ENCODE measurements around the gene SLC9A5. TPM values are rescaled to one million over a fixed set of nuclear protein-coding genes. Genes with fewer than 3 reads are reported as not detected.

The SLC9A5 gene
- total RNA-seq, 1 experiment from 2014 or later, result 5.6 TPM

DNA sequence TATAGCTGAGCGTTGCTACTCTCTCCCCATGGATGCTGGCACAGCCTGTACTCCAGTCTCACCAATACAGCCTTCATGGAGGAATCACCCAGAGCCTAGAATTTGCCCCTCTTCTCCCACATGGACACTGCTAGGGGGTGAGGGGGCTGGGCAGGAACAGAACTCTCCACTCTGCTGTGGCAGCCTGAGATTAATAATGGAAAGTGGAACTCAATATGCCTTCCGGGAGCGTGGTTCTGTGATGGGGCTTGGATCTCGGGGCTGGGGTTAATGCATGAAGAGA lies 1.2 kb downstream of the SLC9A5 start:
- ATAC-seq (no peak), DNase-seq (ENCODE audit: low read depth, low spot score) (no peak)
- no peaks in the 10 kb centered on the region; a peak in 1 of 4 replicates for H3K36me3 ChIP-seq (ENCODE audit: control insufficient read depth in 1 of 2, insufficient read depth in 2 of 2, low read length in 2 of 2)
- RAD21 ChIA-PET (ENCODE audit: low non-redundant PET in 1 of 2, low total read pairs in 2 of 2, uncharacterized antibody in 2 of 2, unreplicated experiment in 2 of 2), result no interaction called here
- CTCF ChIA-PET, result interaction anchor here (4.4 kb wide), 1 partner anchor 10 kb away, joined by 17 read pairs; no protein-coding TSS in a partner anchor
- H3K27ac ChIP-seq (ENCODE audit: low read depth, low read length), result no peak overlapping the region
- peaks cover 15 to 39% of the 10 kb centered on the region in 2 experiments for H3K4me1 ChIP-seq (ENCODE audit: control insufficient read depth in 1 of 2, insufficient read depth in 2 of 2, low read length in 2 of 2)
- H3K27me3 ChIP-seq (ENCODE audit: insufficient read depth, low read length), result no peaks in the 10 kb centered on the region
- no peaks in the 10 kb centered on the region for H4K20me1 ChIP-seq (ENCODE audit: insufficient read depth)
- H3K9me2 ChIP-seq (ENCODE audit: insufficient read depth), result no peaks in the 10 kb centered on the region
- H3K9ac ChIP-seq (ENCODE audit: low read length), result no peak overlapping the region
- no TSS peak for BruUV-seq (replicated peaks)
- H3K4me2 ChIP-seq (ENCODE audit: low read length), result peak overlapping the region; percentile 94; the same call in 1 of the 2 replicates
- intact Hi-C loops (cut with micrococcal nuclease), result no loop called here
- TF ChIP-seq SIN3A (IDR thresholded peaks at IDR 0.05; ENCODE audit: low read depth), result no peak
- TF ChIP-seq, protein P1, sequence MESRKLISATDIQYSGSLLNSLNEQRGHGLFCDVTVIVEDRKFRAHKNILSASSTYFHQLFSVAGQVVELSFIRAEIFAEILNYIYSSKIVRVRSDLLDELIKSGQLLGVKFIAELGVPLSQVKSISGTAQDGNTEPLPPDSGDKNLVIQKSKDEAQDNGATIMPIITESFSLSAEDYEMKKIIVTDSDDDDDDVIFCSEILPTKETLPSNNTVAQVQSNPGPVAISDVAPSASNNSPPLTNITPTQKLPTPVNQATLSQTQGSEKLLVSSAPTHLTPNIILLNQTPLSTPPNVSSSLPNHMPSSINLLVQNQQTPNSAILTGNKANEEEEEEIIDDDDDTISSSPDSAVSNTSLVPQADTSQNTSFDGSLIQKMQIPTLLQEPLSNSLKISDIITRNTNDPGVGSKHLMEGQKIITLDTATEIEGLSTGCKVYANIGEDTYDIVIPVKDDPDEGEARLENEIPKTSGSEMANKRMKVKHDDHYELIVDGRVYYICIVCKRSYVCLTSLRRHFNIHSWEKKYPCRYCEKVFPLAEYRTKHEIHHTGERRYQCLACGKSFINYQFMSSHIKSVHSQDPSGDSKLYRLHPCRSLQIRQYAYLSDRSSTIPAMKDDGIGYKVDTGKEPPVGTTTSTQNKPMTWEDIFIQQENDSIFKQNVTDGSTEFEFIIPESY (IDR thresholded peaks at IDR 0.05; ENCODE audit: extremely low read depth, insufficient replicate concordance, low read length), result no peak
- no peak for TF ChIP-seq ZFX (IDR thresholded peaks at IDR 0.05)
- no peak for TF ChIP-seq FOSL1 (IDR thresholded peaks at IDR 0.05; ENCODE audit: low read depth)
- TF ChIP-seq, protein P2, sequence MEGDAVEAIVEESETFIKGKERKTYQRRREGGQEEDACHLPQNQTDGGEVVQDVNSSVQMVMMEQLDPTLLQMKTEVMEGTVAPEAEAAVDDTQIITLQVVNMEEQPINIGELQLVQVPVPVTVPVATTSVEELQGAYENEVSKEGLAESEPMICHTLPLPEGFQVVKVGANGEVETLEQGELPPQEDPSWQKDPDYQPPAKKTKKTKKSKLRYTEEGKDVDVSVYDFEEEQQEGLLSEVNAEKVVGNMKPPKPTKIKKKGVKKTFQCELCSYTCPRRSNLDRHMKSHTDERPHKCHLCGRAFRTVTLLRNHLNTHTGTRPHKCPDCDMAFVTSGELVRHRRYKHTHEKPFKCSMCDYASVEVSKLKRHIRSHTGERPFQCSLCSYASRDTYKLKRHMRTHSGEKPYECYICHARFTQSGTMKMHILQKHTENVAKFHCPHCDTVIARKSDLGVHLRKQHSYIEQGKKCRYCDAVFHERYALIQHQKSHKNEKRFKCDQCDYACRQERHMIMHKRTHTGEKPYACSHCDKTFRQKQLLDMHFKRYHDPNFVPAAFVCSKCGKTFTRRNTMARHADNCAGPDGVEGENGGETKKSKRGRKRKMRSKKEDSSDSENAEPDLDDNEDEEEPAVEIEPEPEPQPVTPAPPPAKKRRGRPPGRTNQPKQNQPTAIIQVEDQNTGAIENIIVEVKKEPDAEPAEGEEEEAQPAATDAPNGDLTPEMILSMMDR (IDR thresholded peaks at IDR 0.05 in 2 of 3, conservative IDR thresholded peaks at IDR 0.05 in 1 of 3; ENCODE audit: borderline replicate concordance in 1 of 3, insufficient read depth in 1 of 3, low read depth in 2 of 3, low read length in 2 of 3), result no peak
- TF ChIP-seq CBX3 (IDR thresholded peaks at IDR 0.05; ENCODE audit: low read depth), result no peak
- TF ChIP-seq, protein P3, sequence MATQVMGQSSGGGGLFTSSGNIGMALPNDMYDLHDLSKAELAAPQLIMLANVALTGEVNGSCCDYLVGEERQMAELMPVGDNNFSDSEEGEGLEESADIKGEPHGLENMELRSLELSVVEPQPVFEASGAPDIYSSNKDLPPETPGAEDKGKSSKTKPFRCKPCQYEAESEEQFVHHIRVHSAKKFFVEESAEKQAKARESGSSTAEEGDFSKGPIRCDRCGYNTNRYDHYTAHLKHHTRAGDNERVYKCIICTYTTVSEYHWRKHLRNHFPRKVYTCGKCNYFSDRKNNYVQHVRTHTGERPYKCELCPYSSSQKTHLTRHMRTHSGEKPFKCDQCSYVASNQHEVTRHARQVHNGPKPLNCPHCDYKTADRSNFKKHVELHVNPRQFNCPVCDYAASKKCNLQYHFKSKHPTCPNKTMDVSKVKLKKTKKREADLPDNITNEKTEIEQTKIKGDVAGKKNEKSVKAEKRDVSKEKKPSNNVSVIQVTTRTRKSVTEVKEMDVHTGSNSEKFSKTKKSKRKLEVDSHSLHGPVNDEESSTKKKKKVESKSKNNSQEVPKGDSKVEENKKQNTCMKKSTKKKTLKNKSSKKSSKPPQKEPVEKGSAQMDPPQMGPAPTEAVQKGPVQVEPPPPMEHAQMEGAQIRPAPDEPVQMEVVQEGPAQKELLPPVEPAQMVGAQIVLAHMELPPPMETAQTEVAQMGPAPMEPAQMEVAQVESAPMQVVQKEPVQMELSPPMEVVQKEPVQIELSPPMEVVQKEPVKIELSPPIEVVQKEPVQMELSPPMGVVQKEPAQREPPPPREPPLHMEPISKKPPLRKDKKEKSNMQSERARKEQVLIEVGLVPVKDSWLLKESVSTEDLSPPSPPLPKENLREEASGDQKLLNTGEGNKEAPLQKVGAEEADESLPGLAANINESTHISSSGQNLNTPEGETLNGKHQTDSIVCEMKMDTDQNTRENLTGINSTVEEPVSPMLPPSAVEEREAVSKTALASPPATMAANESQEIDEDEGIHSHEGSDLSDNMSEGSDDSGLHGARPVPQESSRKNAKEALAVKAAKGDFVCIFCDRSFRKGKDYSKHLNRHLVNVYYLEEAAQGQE (IDR thresholded peaks at IDR 0.05; ENCODE audit: low read depth), result no peak
- no peak for TF ChIP-seq ELF1 (IDR thresholded peaks at IDR 0.05; ENCODE audit: borderline replicate concordance, low read depth)
- TF ChIP-seq, protein P4, sequence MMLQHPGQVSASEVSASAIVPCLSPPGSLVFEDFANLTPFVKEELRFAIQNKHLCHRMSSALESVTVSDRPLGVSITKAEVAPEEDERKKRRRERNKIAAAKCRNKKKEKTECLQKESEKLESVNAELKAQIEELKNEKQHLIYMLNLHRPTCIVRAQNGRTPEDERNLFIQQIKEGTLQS (IDR thresholded peaks at IDR 0.05), result no peak
- no peak for TF ChIP-seq POLR2AphosphoS5 (IDR thresholded peaks at IDR 0.05; ENCODE audit: low read depth, low read length)
- TF ChIP-seq EZH2phosphoT487 (IDR thresholded peaks at IDR 0.05; ENCODE audit: borderline replicate concordance), result no peak
- TF ChIP-seq TCF7L2 (IDR thresholded peaks at IDR 0.05; ENCODE audit: borderline replicate concordance, extremely low read depth, insufficient read depth, insufficient read length), result no peak
- TF ChIP-seq JUND (IDR thresholded peaks at IDR 0.05), result no peak
- no peak for TF ChIP-seq POLR2A (IDR thresholded peaks at IDR 0.05; ENCODE audit: borderline replicate concordance, extremely low read depth, insufficient read depth, insufficient read length)
- no peak for TF ChIP-seq EZH2 (IDR thresholded peaks at IDR 0.05)
- no peak for TF ChIP-seq ZNF274 (IDR thresholded peaks at IDR 0.05; ENCODE audit: low read depth, low read length)
- no peak for TF ChIP-seq CEBPB (IDR thresholded peaks at IDR 0.05; ENCODE audit: low read depth)
- no peak overlapping the region for H2AFZ ChIP-seq (ENCODE audit: low read depth, low read length, poor library complexity, severe bottlenecking)
- POLR2A ChIA-PET, result no interaction called here
- H3K9me3 ChIP-seq (ENCODE audit: control insufficient read depth in 1 of 2, insufficient read depth in 1 of 2, low read depth in 1 of 2, low read length in 2 of 2), result no peaks in the 10 kb centered on the region
- peaks cover 11% of the 10 kb centered on the region for H3K79me2 ChIP-seq (ENCODE audit: insufficient read depth, low read length)
- no peak overlapping the region for H3K4me3 ChIP-seq (replicated peaks in 1 of 2; ENCODE audit: low read depth in 1 of 2, low read length in 2 of 2)

All from HCT116 (cell line).